PC-3 (cell line): ENCODE measurements around the gene MAGI2. TPM values are rescaled to one million over a fixed set of nuclear protein-coding genes. Genes with fewer than 3 reads are reported as not detected.
A peak's percentile ranks its signal among the peaks of the same experiment; 100 is the strongest.

Experiments
- ATAC-seq: fragments of 200-7000 bp; cut with Tn5 transposase; 2 replicates; pipeline ENCODE4 v1.9.1; 2020; ENCODE audit warnings: mild to moderate bottlenecking, moderate library complexity
- BruUV-seq: library from RNA; stranded (reverse); fragments of 400-500 nt; replicated peaks from 2 replicates; lab custom pipeline; 2021; lab: Mats Ljungman, UMichigan
- CTCF ChIA-PET: fragments of 300-600 bp; sonication (Branson Sonifier 250); formaldehyde crosslinking; loops from one replicate; lab custom pipeline; 2022; ENCODE audit warnings: antibody characterized with exemption; lab: Charles Lee
- POLR2A ChIA-PET: fragments of 300-600 bp; sonication (Branson Sonifier 250); formaldehyde crosslinking; loops from one replicate; lab custom pipeline; 2022; ENCODE audit warnings: antibody characterized with exemption; ENCODE audit not compliant: unreplicated experiment; lab: Charles Lee
- DNase-seq: peaks from one replicate; pipeline ENCODE4 v3.0.0-alpha.2; 2015
- H2AFZ ChIP-seq: fragments of 300-600 bp; sonication (generic); 2 replicates; pipeline ENCODE4 v1.6.0; 2016; ENCODE audit warnings: antibody characterized with exemption, low read length
- H3F3A ChIP-seq: fragments of 300-600 bp; sonication (generic); one replicate; pipeline ENCODE4 v1.6.0; 2017; ENCODE audit warnings: antibody characterized with exemption, low read length, control low read depth, mild to moderate bottlenecking; ENCODE audit not compliant: unreplicated experiment
- H3K27ac ChIP-seq: fragments of 300-600 bp; sonication (generic); 2 replicates; pipeline ENCODE4 v1.5.1; 2016; ENCODE audit warnings: mild to moderate bottlenecking, low read length
- H3K27me3 ChIP-seq: fragments of 300-600 bp; sonication (generic); 2 replicates; pipeline ENCODE4 v1.6.1; 2016; ENCODE audit warnings: low read length, mixed read lengths
- H3K36me3 ChIP-seq: fragments of 300-600 bp; sonication (generic); 2 replicates; pipeline ENCODE4 v1.6.1; 2016; ENCODE audit warnings: low read depth, mixed run types, low read length, mixed read lengths
- H3K4me1 ChIP-seq: fragments of 300-600 bp; sonication (generic); 2 replicates; pipeline ENCODE4 v1.5.1; 2016; ENCODE audit warnings: low read length; ENCODE audit not compliant: insufficient read depth
- H3K4me2 ChIP-seq: fragments of 300-600 bp; sonication (generic); 2 replicates; pipeline ENCODE4 v1.6.0; 2016; ENCODE audit warnings: low read length
- H3K4me3 ChIP-seq: fragments of 300-600 bp; sonication (generic); 2 replicates; pipeline ENCODE4 v1.5.1; 2016; ENCODE audit warnings: mild to moderate bottlenecking, low read length, mixed read lengths
- H3K79me2 ChIP-seq: fragments of 300-600 bp; sonication (generic); 2 replicates; pipeline ENCODE4 v1.6.1; 2017; ENCODE audit warnings: low read length, mixed read lengths
- H3K9ac ChIP-seq: fragments of 300-600 bp; sonication (generic); 2 replicates; pipeline ENCODE4 v1.6.0; 2016; ENCODE audit warnings: mild to moderate bottlenecking, low read length
- H3K9me2 ChIP-seq: fragments of 300-600 bp; sonication (generic); replicated peaks from 2 replicates; pipeline ENCODE4 v1.6.1; 2016; ENCODE audit warnings: mixed run types, low read length, mixed read lengths
- H3K9me3 ChIP-seq: fragments of 300-600 bp; sonication (generic); 2 replicates; pipeline ENCODE4 v1.6.1; 2016; ENCODE audit warnings: low read length, mixed read lengths
- H4K20me1 ChIP-seq: fragments of 300-600 bp; sonication (generic); 2 replicates; pipeline ENCODE4 v1.6.1; 2016; ENCODE audit warnings: low read length, mixed read lengths
- EZH2 ChIP-seq: fragments of 300-600 bp; sonication (generic); IDR thresholded peaks from one replicate; pipeline ENCODE4 v1.6.1; 2017; ENCODE audit warnings: antibody characterized with exemption, mild to moderate bottlenecking, low read length; ENCODE audit not compliant: unreplicated experiment
- EZH2phosphoT487 ChIP-seq: fragments of 300-600 bp; sonication (generic); IDR thresholded peaks from 2 replicates; pipeline ENCODE4 v1.6.1; 2018; ENCODE audit warnings: mild to moderate bottlenecking, antibody characterized with exemption, low read length, borderline replicate concordance
- intact Hi-C: fragments of 100-400 bp; cut with micrococcal nuclease; formaldehyde crosslinking; loops from 2 replicates; pipeline ENCODE4 v1.9.0; 2023
- total RNA-seq: library from RNA; depleted of rRNA; stranded (reverse); fragments of >200 nt; gene quantifications from 2 replicates; pipeline ENCODE4 v1.2.3, GENCODE V29; 2014
- TF ChIP-seq, protein P1 (sequence below): fragments of 300-600 bp; sonication (generic); conservative IDR thresholded peaks from 2 replicates; pipeline ENCODE4 v1.5.1; 2017; ENCODE audit warnings: antibody characterized with exemption, low read depth, mild to moderate bottlenecking, low read length

MAGI2 gene
- total RNA-seq, 1 experiment from 2014 or later, result not detected

DNA sequence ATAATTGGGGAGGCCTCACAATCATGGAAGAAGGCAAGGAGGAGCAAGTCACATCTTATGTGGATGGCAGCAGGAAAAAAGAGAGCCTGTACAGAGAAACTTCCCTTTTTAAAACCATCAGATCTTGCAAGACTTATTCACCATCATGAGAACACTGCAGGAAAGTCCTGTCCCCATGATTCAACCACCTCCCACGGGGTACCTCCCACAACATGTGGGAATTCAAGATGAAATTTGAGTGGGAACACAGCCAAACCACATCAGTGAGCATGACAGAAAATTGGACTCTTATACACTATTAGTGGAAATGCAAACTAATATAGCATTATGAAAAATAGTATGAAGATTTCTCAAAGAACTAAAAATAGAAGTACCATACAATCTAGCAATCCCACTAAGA lies 271.2 kb downstream of the MAGI2 start:
- no peak overlapping the region for H3K4me2 ChIP-seq
- no peaks in the 10 kb centered on the region for H3K9me2 ChIP-seq
- H4K20me1 ChIP-seq, result no peaks in the 10 kb centered on the region
- ATAC-seq (no peak), DNase-seq (peak; percentile 39)
- TF ChIP-seq EZH2phosphoT487, result no peak
- no peak for TF ChIP-seq EZH2
- TF ChIP-seq, protein P1, sequence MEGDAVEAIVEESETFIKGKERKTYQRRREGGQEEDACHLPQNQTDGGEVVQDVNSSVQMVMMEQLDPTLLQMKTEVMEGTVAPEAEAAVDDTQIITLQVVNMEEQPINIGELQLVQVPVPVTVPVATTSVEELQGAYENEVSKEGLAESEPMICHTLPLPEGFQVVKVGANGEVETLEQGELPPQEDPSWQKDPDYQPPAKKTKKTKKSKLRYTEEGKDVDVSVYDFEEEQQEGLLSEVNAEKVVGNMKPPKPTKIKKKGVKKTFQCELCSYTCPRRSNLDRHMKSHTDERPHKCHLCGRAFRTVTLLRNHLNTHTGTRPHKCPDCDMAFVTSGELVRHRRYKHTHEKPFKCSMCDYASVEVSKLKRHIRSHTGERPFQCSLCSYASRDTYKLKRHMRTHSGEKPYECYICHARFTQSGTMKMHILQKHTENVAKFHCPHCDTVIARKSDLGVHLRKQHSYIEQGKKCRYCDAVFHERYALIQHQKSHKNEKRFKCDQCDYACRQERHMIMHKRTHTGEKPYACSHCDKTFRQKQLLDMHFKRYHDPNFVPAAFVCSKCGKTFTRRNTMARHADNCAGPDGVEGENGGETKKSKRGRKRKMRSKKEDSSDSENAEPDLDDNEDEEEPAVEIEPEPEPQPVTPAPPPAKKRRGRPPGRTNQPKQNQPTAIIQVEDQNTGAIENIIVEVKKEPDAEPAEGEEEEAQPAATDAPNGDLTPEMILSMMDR, result no peak
- no TSS peak for BruUV-seq
- intact Hi-C loops, result no loop called here
- H3K36me3 ChIP-seq, result no peaks in the 10 kb centered on the region
- H3K9me3 ChIP-seq, result no peaks in the 10 kb centered on the region
- no peaks in the 10 kb centered on the region for H3K79me2 ChIP-seq
- no peaks in the 10 kb centered on the region for H3K4me1 ChIP-seq
- CTCF ChIA-PET, result no interaction called here
- H2AFZ ChIP-seq, result no peak overlapping the region
- no peaks in the 10 kb centered on the region for H3F3A ChIP-seq
- H3K4me3 ChIP-seq, result no peak overlapping the region
- POLR2A ChIA-PET, result no interaction called here
- no peak overlapping the region for H3K9ac ChIP-seq
- no peaks in the 10 kb centered on the region for H3K27me3 ChIP-seq
- H3K27ac ChIP-seq, result no peak overlapping the region

DNA sequence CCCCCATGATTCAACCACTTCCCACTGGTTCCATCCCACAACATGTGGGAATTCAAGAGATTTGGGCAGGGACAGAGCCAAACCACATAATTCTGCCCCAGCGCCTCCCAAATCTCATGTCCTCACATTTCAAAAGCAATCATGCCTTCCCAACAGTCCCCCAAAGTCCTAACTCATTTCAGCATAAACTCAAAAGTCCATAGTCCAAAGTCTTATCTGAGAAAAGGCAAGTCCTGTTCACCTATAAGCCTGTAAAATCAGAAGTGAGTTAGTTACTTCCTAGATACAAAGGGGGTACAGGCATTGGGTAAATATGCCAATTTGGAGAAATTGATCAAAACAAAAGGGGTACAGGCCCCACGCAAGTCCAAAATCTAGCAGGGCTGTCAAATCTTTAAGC lies 272.9 kb downstream of the MAGI2 start:
- CTCF ChIA-PET, result no interaction called here

DNA sequence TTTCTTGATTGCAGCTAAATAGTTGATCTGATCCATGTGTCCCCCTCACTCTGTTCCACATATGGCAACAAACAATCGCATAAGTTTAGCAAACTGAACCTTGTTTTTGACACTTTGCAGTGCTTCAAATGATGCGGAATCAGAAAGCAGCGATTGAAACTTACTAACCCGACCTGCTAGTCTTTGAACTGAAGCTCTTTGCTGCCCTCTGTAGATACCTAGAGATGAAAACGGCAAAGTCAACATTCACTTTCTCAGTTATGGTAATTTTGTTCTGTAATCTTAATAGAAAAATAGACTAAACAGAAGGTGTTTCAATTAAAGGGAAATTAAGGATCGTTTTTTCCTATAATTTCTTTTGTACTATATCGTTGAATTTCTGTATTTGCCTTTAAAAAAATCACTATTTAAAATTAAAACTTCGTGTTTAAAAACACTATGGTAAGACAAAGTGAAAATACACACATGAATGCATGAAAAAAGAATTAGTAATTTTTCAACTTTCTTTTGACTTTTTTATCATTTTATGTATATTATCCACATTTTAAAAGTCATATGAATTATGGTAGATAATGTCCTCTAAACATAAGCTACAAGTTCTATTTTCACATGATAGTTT lies 276.5 kb downstream of the MAGI2 start:
- DNase-seq, result peak; percentile 66
- Histone ChIP-seq H3K4me1 (no peaks in the 10 kb centered on the region), H3K27ac (no peak overlapping the region), H3F3A (no peaks in the 10 kb centered on the region), H3K4me3 (no peak overlapping the region), H3K27me3 (no peaks in the 10 kb centered on the region), H3K9me3 (no peaks in the 10 kb centered on the region), H3K79me2 (no peaks in the 10 kb centered on the region), H4K20me1 (no peaks in the 10 kb centered on the region), H3K36me3 (no peaks in the 10 kb centered on the region), H2AFZ (no peak overlapping the region), H3K9ac (no peak overlapping the region), H3K9me2 (no peaks in the 10 kb centered on the region), H3K4me2 (peak overlapping the region; percentile 42; the same call in 1 of the 2 replicates)
- POLR2A ChIA-PET, result no interaction called here
- CTCF ChIA-PET, result interaction anchor here (0.6 kb wide), 1 partner anchor 1374 kb away, joined by 5 read pairs; no protein-coding TSS in a partner anchor
- peak; percentile 79 for ATAC-seq
- intact Hi-C loops, result loop anchor here (1.0 to 10.0 kb wide), 7 partner anchors 80 to 1232 kb away; no protein-coding TSS in a partner anchor
- BruUV-seq, result no TSS peak
- TF ChIP-seq, protein P1, result peak; percentile 84
- TF ChIP-seq EZH2phosphoT487, result no peak

More for the DNA sequence above, 272.9 kb downstream of the MAGI2 start:
- no peaks in the 10 kb centered on the region for H3F3A ChIP-seq
- TF ChIP-seq EZH2, result no peak
- TF ChIP-seq, protein P1, result no peak
- TF ChIP-seq EZH2phosphoT487, result no peak
- no peak for DNase-seq
- no peaks in the 10 kb centered on the region for H4K20me1 ChIP-seq
- no peaks in the 10 kb centered on the region for H3K36me3 ChIP-seq
- no peaks in the 10 kb centered on the region for H3K79me2 ChIP-seq
- H3K9me2 ChIP-seq, result no peaks in the 10 kb centered on the region
- no peak for ATAC-seq
- H3K4me2 ChIP-seq, result no peak overlapping the region
- H3K27ac ChIP-seq, result no peak overlapping the region
- H3K4me3 ChIP-seq, result no peak overlapping the region
- BruUV-seq, result no TSS peak
- H3K4me1 ChIP-seq, result no peaks in the 10 kb centered on the region
- H3K27me3 ChIP-seq, result no peaks in the 10 kb centered on the region
- H3K9me3 ChIP-seq, result no peaks in the 10 kb centered on the region
- POLR2A ChIA-PET, result no interaction called here
- no peak overlapping the region for H2AFZ ChIP-seq
- intact Hi-C loops, result no loop called here
- no peak overlapping the region for H3K9ac ChIP-seq
